Activated T-helper 1 cell treated with anti-CD3 and anti-CD28 coated beads, Interleukin-2, amount 50 U/mL, for 16 hours (primary cell): Measurements from ENCODE around the gene CCND1.

Source experiments
- DNase-seq, 2 donors: peaks; one replicate each; pipeline ENCODE4 v3.0.0-alpha.2; 2020; ENCODE audit warnings: low read depth in 1 of 2, low spot score in 1 of 2

Gene CCND1

DNA sequence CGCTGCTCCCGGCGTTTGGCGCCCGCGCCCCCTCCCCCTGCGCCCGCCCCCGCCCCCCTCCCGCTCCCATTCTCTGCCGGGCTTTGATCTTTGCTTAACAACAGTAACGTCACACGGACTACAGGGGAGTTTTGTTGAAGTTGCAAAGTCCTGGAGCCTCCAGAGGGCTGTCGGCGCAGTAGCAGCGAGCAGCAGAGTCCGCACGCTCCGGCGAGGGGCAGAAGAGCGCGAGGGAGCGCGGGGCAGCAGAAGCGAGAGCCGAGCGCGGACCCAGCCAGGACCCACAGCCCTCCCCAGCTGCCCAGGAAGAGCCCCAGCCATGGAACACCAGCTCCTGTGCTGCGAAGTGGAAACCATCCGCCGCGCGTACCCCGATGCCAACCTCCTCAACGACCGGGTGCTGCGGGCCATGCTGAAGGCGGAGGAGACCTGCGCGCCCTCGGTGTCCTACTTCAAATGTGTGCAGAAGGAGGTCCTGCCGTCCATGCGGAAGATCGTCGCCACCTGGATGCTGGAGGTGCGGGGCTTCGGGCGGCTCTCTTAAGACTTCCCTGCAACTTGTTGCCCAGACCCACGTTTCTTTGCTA, at the start of gene CCND1:
TSS of gene CCND1 (plus strand) at position 162 of the 587 bp plus-strand sequence. CDS start at position 320, 158 bp downstream.
- DNase-seq = no peak

DNA sequence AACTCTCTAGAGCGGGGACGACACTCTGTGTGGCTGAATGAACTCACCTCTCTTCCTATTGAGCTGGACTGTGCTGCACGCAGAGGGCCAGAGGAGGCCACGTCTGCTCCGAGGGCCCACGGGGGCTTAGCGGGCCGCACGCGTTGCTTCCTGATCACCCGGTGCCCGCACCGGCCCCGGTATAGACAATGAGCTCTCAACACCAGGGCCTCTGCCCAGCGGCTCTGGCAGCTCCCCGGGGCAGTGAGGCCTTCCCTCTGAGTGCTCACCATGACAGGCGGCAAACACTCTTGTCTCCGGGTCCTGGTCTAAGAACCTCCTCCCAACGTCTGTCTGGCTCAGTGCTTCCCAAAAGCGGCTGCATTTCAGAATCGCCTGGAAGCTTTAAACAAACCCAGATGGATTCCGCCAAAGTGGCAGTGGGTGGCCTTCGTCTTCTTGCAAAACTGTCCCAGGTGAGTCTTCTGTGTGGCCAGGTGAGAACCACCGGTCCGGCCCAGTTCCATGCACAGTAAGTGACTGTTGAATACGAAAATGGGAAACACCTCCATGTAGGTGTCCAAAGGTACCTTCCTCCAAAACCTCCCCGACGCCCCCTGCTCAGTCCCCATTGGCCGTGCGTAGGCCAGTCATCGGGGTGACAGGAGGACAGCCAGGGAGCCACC, 47.8 kb upstream of the CCND1 start:
- DNase-seq = no peak

DNA sequence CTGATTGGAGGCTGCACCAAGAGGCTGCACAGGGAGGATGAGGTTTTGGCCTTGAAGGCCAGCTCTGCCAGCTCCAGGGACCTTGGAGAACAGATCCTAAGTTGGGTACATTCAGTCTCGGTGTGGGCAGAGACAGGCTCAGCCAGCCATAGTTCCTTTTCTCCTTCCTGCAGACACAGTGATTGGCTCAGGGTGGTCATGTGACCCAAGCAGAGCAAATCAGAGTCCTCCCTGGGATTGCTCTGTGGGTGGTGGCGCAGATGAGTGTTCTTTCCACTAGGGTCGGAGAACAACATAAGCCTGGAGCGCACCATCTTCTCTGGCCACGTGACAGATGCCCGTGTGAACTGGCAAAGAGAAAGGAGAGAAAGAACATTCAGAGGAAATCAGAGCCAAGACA, 47.1 kb upstream of the CCND1 start:
- no peak for DNase-seq

DNA sequence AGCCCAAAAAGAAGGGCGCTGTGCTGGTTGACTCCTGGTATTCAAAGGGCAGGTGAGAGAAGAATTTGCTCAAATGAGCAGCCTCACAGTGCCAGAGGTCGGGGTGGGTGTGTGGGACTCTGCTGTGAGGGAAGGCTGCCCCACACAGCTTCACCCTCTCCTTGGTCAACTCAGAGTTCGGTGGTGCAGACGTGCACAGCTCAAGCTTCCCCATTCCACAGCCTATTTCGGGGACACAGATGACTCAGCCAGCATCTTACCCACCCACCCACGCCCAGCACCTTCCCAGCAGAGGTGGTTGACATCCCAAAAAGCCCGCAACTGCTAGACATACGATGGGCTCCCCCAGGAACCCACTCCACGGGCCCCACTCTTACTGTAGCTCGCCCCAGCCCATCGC, 46.5 kb upstream of the CCND1 start:
- no peak for DNase-seq

DNA sequence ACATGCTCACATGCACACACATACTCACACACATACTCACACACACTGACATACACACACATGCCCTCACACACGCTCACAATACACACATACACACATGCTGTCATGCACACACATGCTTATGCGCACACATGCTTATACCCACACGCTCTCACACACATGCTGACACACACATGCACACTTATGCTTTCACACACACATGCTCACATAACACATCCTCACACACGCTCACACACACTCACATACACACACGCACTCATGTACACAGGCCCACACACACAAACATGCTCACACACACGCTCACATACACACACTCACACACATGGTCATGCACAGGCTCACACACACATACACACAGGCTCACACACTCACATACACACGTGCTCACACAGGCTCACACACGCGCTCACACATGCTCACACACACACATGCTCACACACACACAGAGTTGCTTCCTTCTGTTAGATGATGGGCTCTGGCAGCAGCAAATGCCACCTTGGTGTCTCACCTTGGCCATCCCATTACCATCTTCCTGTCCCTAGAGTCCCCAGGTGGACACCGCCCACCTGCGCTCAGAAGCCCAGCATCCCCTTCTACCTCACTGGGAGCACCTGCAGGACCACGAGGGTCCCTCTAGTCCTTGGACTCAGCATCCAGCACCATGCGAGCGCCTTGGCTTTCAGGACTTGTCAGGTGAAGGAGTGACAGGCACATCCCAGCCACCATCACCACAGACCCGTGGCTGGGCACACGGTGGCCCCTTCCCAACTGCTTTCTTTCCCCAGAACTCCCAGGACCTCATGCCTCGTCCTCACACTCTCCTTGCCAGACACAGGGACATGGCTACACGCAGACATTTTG, 44.9 kb upstream of the CCND1 start:
- no peak for DNase-seq

DNA sequence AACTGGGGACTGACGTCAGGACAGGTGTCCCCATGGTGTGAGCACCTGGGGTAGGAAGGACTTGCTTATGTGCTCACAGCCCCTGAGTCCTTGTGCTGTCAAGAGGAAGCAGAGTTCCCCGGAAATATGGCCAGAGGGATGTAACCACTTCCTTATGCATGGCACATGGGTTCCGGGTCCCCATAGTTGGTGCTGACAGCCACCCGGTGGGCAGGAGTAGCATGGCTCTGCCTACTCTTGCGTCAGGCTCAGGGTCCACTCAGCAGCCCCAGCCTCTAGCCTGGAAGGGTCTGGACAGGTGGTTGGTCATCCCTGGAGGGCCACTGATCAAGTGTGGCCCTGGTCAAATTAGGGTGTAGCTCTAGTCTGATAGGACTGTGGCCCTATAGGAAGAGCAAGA, 42.8 kb upstream of the CCND1 start:
- no peak for DNase-seq

DNA sequence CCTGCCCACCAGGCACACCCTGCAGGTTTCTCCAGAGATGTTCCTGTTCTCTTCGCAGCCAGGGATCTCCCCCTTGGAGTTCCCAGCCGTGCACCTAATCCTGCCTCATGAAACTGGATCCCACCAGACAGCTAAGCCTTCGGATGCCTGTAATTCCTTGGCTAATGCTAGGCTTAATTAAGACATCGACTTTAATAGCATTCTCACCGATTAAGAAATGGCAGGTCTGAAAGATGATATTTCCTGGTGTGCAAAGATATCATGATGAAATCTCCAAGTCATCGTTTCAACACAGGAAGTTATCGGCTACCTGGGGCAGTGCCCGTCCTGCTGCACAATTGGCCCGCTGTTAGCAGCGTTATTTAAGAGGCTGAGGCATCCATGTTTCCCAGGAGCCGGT, 41.5 kb upstream of the CCND1 start:
- DNase-seq = no peak

DNA sequence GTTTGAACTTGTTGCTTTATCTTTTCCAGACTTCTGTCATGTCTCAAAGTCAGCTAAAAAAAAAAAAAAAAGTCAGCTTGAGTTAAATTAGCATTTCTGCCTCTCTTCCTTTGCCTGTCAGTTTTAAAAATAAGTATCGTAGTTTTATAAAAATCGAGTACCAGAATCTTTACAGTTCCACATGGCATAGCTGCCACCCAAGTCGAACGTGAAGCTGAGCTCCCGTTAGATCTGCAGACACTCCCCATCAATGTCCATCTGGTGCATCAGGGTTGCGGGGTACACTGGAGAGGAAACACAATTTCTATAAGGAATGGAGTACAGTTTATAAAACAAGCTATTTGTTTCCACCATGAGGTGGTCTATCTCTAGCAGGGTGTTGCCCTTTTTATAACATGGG, 41.0 kb upstream of the CCND1 start:
- no peak for DNase-seq

DNA sequence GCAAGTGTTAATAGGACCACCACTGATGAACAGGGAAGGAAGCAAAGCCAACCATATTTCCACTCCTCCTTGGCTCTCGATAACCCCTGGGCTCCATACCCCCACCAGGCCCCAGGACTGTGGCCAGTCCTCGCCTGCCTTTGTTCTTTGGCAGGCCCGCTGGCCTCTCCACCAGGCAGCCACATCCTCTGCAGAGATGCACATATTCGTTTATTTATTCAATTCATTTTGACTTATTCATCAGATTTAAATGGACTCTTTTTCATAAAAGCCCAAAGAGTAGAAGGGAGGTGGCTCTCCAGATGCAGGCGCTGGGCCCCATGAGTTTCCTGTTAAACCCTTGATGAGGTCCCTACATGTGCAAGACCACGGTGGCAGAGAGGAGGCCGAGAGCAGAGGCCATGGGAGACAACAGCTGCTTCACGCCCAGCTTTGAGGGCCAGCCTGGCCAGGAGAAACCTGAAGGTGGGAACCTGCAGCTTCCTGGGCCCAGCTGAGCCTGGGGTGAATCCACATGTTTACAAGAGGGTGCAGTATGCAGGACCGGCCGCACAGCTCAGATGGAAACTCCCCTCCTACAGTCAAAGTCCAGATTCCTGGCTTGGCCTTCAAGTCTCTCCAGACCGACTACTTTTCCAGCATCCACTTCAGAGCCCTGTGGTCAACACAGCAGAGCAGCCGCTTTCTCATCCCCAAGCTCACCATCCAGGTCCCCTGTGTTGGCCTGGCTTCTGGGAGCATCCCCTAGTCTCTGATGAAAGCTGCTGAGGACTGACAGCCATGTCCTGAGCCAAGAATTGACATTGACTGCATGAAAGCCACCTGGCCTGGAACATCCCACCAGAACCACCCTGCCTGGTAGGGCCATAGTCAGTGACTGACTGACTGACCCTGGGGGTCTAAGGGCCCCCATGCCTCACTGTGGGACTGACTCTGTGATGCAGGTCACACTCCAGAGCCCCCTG, 39.7 kb upstream of the CCND1 start:
- DNase-seq = no peak

DNA sequence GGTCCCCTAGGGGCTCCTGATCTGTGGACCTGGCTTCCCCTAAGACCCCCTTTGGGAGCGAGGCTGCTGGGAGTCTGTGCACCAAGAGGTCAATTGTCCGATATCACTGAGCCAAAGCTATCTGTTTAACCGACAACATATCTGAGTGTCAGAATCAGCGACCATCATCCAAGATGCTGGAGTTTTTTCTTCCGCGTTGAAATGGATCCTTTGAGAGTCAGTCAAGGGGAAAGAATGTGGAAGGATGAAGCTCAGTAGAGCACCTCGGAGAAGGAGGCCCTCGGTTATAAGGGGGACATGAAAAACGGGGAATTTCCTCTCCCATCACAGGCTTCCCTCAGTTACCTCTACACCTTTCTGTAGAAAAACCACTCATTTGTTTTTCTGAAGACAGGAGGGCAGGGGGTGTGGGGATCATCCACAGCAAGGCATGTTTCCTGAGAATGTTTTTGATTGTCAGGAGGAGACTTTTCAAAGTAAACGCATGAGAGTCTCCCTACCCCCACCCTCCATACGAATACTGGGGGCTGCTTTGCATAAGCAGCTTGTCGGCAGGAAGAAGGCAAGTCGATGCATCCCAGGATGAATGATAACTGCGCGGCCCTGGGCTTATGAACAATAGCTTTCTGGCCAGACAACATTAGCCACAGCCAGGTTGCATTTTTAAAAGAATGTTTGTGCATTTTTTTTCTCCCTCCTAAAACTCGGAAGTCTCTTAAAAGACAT, 37.7 kb upstream of the CCND1 start:
- DNase-seq = no peak

DNA sequence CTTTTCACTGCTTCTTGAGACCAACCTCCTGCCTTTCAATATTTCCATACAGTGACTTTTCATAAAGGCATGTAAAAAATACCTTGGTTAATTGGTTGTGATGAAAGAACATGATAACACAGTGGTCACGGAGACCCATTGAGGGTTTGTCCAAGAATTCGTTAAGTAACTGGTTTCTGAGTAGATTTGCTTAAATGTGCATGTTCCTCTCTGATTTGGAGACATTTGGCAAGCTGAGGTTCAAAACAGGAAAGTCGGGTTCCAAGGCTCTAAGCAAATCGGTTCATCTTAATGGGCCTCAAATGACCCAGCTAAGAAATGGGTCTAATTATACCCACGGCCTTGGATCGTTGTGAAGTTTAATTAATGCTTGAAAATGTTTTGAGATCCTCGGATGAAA, 36.9 kb upstream of the CCND1 start:
- DNase-seq = no peak

DNA sequence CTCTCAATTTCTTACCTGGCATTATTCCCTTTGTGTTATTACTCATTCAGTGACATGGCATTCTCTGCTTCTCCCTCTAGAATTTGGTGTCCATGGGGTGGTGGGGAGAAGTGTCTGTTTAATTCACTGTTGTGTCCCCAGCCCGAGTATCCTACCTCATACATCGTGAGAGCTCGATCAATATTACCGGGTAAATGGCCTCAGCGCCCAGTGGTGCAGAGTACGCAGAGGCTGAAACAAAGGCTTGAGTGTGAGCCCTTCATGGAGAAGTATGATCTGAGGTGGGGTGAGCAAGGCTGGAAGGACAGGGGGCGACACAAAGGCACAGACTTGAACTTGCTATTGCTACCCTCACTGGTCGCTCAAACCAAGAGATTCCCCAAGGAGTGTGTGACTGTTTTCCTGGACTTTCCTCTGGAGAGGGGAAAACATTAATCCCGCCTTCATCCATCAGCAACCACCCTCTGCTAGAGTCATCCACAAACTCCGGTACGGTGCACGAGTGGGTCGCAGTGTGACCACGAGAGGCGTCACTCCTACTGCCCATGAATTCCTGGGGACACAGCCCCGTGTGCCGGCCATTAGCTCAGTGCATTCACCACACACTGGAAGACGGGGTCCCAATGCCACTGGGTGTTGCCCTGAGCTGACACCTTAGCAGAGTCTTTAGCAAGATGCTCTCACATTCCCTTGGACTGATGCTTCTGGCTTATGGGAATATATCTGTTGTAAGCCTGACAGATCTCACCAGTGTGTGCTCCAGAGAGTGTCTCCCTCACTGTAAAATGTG, 35.0 kb upstream of the CCND1 start:
- DNase-seq = no peak

DNA sequence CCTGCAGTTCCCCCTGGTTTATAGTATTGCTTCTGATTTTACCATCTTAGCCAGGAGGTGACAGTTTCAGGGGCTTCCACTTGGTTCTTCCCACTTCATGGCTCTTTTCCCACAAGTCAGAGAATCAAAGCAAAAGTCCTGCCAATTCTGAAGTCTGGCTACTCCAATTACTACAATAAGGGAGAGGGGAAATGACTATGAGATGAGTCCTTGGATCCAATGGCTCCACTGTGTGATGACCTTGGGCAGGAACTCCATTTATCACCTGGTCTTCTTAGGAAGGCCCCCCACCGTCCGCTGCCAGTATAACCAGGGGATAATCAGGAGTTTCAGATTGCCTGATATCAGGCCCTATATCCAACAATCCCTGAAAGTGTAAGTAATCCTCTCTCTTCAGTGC, 31.6 kb upstream of the CCND1 start:
- no peak for DNase-seq

DNA sequence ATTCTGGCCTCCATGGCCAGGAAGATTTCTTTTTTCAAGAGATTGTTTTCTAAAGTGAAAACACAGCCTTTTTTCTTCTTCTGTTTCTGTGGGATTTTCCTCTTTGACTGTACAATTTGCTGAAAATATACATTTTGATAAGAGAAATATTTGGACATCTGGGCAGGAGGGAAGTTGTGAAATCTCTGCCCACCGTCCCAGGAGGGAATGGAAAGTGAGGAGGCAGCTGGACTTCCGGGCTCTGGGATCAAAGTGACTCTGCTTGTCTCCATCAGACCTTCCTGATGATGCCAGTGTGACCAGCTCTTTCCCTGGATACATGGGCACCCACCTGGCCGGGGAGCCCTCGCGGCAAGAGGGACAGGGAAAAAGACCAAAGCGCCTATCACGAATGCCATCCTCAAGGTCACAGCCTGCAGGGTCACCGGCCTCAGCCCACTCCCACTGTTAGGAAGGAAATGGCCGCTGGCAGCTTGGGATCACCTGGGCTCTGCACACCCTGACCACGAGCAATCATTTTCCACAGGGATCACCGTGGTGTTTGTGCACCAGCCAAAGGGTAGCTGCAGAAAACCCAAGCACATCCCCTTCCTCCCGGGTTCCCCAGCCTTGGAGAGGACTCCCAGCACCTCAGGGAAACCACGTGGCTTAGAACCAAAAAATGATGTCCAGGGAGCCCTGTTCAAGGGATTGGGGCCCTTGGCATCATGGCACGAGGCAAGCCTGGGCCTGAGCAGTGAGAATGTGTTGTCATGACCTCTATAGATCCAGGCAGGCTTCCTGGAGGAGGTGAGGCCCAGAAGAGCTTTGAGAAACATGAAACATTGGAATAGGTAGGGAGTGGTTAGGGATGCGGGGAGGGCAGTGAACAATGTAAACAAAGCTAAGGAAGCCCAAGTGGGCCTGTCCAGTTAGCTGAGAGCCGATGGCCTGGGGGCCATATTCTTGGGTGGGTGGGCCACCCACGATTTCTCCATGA, 29.1 kb upstream of the CCND1 start:
- DNase-seq = no peak

DNA sequence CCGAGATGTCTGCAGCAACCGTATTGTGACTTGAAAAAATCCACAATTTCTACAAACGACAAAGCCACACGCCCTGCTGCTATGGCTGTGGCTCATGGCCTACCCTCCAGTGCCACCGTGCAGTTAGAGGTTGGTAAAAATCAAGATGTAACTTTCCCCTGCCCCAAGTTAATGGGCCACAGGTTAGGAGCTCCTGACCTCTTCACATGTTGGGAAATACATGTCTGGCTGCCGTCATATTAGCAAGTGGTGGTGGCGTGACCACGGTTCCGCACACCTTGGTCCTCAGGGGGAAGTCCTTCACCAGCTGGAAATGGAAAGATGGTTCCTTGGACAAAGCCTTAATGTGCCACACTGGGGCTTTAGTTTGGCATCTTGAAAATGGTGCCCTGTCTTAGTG, 27.4 kb upstream of the CCND1 start:
- DNase-seq = no peak

DNA sequence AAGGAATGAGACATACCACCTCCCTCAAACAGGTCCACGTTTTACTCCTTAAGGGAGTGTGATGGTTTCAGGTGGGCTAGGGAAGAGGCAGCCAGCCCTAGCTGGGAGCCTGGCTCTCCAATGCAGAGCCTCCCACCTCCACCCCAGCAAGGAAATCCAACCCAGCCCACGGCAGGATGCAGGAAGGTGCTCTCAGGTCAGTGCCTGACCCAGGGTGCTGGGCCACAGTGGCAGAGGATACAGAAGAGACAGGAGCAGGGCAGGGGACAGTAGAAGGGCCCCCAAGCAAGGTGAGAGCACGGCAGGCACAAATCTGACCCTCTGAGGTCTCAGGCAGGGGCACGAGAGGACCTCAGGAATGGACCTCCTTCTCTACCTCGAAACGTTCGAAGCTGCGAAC, 26.9 kb upstream of the CCND1 start:
- no peak for DNase-seq

DNA sequence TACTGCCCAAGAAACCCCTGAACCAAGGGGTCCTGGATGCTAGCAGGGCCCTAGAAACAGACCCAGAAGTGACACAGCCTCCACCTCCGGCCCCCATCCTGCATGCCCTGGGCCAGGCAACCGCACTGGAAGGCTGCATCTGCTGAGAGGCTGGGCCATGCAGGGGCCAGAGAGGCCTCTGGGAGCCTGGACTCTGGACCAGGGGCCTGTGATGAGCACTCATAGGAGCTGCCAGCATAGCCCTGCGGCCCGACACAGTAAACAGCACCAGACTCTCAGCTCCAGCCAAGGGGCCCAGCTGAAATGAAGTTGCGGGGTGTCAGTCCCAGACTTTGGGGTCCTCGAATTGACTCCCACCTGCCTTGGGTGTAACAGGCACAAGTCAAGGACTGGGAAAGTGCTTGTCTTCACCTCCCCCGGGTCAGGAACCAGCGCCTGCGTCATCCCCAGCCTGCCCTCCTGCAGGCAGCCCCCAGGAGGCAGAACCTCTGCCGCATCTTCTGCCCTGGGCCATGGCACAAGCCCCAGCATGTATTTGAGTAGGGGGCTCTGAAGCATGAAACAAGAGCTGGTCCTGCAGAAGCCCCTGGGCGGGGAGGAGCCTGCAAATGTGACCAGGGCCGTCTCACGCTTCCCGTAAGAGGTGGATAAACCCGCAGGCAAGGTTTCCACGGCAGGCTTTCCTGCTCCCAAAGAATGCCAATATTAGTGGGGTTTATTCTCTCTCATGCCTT, 25.2 kb upstream of the CCND1 start:
- no peak for DNase-seq

DNA sequence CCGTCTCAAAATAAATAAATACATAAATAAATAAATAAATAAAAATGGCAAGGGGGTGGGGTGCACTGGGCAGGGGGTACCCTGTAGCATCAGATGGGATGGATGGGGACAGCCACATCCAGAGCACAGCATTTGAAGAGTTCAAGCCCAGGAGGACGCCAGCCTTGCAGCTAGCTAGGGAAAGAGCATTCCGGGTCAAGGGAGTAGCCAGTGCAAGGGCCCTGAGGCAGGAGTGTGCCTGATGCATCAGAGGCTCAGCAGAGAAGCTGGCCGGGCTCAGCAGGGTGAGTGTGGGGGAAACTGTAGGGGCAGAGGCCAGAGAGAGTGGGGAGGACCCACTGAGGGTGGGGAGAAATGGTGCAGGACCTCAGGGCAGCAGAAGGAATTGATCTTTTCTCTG, 23.7 kb upstream of the CCND1 start:
- no peak for DNase-seq
